Activated CD8-positive, alpha-beta memory T cell treated with anti-CD3 and anti-CD28 coated beads for 48 hours (primary cell): ENCODE data around the gene NDOR1.
A peak's percentile ranks its signal among the peaks of the same experiment; 100 is the strongest.

Source experiments
- DNase-seq, 3 experiments: peaks; one replicate each; pipeline ENCODE4 v3.0.0-alpha.2; 2020; ENCODE audit warnings: low read depth in 2 of 3, low spot score in 2 of 3

Gene NDOR1

DNA sequence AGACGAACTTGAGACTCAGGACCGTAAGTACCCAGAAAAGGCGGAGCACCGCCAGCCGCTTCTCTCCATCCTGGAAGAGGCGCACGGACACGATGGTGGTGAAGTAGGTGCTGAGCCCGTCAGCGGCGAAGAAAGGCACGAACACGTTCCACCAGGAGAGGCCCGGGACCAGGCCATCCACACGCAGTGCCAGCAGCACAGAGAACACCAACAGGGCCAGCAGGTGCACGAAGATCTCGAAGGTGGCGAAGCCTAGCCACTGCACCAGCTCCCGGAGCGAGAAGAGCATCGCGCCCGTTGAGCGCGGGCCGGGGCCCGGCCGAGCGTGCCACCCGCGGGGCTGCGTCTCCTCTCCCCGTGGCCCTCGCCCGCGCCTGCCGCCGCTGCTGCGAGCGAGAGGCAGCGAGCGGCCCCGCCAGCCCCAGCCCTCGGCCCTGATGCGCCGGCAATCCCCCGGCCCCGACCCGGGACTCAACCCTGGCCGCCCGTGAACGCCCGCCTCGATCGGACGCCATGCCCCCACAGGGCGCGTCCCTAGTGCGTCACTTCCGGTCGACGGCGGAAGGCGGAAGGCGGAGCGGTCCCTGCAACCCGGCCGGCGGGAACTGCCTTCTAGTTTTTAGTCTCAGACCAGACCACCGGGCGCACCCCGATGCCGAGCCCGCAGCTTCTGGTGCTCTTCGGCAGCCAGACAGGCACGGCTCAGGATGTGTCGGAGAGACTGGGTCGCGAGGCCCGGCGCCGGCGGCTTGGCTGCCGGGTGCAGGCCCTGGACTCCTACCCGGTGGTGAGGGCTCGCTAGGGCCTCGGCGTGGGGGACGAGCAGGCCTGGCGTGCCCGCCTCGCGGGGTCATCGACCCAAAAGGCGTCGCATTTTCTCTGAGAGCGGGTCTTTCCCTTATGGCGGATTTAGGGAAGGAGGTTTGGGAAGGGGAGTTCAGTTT, at the start of gene NDOR1, which contains the start of gene TMEM203:
Gene NDOR1, plus strand, starts transcription at position 575 of the 944 bp plus-strand sequence. Its CDS starts 78 bp downstream, at position 653.
Gene TMEM203, minus strand, starts transcription at position 523 of the 944 bp plus-strand sequence. Its CDS starts 234 bp downstream, at position 289.
- DNase-seq, result peak; percentile 87 to 96 (median 94)

DNA sequence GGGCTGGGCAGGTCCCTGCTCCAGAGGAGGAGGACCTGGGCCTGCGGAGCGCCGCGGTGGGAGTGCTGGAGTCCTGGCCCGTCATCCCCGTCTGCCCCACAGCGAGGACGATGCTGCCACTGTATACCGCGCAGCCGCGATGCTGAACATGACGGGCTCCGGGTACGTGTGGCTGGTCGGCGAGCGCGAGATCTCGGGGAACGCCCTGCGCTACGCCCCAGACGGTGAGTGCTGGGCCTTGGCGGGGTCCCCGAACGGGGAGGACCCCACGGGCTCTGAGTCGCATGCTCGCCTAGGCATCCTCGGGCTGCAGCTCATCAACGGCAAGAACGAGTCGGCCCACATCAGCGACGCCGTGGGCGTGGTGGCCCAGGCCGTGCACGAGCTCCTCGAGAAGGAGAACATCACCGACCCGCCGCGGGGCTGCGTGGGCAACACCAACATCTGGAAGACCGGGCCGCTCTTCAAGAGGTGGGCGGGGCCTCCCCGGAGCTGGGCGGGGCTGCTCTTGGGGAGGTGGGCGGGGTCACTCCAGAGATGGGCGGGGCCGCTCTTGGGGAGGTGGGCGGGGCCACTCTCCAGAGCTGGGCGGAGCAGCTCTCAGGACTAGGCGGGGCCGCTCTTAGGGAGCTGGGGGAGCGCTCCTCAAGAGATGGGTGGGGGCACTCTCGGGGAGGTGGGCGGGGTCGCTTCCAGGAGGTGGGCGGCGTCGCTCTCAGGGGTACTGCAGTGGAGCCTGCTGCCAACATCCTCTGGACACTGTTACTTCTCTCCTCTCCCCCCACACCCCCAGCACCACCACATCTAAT, 48.7 kb upstream of the NDOR1 start:
- peak in 1 of 3 experiments; percentile 68 for DNase-seq

DNA sequence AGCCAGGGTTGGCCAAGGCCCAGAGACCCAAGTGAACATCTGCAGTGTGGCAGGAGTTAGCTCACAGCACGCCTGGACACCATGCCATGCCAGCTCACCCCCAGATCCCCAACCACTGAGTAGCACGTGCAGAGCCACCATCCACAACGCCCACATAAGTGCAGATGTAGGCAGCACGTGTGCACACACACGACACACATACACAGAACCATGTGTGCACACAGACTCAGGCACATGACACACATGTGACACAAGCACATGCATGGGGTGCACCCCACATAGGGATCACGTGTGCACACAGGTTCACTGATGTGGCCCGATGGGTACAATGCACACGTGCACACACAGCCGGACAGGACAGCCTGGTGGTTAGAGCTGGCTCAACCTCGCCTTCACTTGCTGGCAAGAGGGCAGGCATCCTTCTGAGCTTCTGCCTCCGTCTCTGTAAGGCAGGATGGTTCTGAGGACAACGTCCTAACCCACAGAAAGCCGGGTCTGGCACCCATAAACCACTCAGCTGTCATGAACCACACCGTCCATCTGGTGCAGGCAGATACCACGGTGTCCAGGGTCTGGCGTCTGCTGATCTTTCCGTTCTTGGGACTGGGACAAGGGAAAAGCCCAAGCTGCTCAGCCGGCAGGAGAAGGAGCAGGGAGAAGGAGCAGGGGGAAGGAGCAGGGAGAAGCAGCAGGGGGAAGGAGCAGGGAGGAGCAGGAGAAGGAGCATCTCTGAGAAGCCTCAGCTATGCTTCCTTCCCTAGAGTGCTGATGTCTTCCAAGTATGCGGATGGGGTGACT, 47.7 kb upstream of the NDOR1 start:
- DNase-seq, result no peak

DNA sequence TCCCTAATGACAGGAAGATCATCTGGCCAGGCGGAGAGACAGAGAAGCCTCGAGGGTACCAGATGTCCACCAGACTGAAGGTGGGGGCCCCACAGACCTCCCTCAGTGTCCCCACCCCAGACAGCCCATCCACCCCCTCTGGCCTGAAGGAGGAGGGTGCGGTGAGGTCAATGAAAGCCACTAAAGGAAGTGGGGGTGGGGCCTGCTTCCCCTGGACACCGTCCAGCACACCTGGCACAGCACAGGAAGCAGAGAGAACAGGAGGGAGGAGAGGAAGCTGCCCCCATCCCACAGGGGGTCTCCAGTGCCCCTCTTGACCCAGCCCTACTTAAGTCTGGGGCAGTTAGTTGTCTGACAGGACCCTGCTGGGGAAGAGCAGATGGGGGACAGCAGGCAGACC, 46.9 kb upstream of the NDOR1 start:
- no peak for DNase-seq

DNA sequence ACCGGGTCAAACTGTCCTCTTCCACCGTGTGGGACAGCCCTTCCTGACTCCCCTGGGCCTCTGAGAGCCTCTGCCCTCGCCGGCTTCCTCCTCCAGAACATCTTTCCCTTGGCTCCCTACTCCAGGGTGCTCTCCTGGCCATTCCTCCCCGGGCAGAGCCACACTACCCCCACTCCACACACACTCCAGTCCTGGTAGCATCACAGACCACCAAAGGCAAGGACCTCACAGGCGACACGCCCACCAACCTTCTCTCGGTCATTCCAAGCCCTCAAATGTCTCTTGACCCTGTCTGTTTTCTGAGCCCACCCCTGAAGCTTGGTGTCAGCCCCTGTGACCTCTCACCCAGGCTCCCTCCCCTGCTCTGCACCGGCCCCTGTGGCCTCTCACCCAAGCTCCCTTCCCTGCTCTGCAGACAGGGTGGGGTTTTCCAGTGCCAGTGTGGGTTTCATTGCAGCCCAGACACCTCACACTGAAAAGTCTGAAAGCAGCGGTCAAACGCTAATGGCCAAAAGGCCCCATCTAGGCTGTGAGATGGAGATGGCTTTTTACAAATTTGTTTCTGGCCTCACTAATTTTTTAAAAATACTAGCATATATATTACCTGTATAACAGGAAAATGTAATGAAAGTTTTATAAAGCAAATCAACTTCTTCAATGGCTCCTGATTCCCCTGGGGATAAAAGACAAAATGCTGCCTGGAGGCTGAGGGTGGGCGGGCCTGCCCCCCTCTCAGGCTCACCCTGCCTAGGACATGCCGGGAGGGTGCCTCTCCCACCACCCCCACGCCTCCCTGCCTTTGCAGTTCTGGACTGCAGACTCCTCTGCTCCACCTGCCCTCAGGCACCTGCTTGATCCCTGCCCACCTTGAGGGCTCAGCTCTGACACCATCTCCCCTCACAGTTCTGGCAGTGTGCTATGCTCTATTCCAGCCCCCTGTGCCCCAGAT, 46.1 kb upstream of the NDOR1 start:
- DNase-seq, result no peak

DNA sequence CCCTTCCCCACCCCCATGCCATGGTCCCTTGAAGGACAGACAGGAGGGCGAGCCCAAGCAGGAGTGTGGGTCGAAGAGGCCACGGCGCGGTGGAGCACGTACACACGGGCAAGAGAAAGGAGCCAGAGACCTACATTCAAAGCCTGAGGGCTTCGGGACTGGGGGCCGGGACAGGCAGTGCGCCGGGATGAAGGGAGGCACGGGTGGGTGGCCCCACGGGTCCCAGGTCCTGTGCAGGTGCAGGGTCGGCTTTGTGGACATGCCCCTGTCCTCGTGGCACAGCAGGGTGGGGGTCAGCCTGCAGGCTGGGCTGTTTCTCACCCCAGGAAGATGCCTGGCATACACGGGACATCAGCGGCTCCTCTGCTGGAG, 45.5 kb upstream of the NDOR1 start:
- no peak for DNase-seq

DNA sequence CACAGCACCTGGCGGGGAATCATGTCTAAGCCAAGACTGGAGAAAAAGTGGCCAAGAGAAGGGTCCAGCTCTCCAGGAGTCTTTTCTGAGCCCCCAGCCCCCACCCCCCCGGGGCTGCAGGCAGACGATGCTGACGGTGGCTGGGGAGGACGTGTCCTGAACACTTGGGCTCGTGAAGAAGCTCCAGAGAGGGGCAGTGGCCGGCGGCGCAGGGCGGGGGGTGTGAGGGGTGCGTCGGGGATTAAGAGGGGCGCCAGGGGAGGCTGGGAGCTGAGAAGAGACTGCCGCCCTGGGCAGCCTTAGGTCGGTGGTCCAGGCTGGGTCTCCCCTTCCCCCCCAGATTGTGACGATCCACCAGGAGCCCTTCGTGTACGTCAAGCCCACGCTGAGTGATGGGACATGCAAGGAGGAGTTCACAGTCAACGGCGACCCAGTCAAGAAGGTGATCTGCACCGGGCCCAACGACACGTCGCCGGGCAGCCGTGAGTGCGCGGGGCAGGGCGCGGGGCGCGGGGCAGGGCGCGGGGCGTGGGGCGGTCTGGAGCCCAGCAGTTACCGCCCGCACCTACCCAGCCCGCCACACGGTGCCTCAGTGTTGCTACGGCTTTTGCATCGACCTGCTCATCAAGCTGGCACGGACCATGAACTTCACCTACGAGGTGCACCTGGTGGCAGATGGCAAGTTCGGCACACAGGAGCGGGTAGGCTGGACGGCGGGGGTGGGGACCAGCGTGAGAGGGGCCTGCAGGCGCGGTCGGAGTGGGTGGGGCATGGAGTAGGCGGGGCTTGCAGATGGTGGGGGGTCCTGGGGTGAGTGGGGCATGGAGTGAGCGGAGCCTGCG, 44.6 kb upstream of the NDOR1 start:
- no peak for DNase-seq

DNA sequence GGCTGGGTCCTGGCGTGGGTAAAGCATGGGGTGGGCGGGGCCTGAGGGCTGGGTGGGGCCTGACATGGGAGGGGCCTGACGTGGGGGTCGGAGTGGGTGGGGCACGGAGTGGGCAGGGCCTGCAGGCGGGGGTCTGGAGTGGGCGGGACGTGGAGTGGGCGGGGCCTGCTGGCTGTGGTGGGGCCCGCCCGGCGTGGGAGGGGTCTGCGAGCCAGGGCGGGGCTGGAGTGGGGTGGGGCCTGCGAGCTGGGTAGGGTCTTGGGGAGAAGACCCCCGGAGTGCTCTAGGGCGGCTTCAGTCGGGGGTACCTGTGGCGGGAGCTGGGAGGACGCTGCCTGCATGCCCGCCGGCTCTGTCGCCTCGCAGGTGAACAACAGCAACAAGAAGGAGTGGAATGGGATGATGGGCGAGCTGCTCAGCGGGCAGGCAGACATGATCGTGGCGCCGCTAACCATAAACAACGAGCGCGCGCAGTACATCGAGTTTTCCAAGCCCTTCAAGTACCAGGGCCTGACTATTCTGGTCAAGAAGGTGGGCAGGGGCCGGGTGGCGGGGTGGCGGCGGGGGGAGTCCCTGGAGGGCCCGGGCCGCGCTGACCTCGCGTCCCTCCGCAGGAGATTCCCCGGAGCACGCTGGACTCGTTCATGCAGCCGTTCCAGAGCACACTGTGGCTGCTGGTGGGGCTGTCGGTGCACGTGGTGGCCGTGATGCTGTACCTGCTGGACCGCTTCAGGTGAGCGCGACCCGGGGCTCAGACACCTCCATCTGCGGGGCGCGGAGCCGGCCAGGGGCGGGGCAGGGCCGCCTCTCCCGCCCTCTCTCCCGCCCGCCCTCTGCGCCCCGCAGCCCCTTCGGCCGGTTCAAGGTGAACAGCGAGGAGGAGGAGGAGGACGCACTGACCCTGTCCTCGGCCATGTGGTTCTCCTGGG, 43.7 kb upstream of the NDOR1 start:
- DNase-seq, result no peak

DNA sequence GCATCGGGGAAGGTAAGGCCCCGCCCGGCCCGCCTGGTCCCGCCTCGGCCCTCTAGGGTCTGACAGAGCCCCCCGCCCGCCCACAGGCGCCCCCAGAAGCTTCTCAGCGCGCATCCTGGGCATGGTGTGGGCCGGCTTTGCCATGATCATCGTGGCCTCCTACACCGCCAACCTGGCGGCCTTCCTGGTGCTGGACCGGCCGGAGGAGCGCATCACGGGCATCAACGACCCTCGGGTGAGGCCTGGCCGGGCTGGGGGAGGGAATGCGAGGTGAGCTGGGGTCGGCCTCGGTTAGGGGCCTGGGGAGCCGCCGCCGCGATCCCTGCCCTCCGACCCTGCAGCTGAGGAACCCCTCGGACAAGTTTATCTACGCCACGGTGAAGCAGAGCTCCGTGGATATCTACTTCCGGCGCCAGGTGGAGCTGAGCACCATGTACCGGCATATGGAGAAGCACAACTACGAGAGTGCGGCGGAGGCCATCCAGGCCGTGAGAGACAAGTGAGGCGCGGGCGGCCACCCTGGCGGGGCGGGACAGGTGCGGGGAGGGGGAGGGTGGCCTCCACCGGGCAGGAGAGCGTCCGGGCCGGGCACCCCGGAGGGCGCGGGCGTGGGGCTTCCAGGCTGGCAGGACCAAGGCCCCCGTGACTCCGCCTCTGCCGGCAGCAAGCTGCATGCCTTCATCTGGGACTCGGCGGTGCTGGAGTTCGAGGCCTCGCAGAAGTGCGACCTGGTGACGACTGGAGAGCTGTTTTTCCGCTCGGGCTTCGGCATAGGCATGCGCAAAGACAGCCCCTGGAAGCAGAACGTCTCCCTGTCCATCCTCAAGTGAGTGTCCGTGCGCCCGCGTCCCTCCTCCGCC, 42.8 kb upstream of the NDOR1 start:
- no peak for DNase-seq

DNA sequence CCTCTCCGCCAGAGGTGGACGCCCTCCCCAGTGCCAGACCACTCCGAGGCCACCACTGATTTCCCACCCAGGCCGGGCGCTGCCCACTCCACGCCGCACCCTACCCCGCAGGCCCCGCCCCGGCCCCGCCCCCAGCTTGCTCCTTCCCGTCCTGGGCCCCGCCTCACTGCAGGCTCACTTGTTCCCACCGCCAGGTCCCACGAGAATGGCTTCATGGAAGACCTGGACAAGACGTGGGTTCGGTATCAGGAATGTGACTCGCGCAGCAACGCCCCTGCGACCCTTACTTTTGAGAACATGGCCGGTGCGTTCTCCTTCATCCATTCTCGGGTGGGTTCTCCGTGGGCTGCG, 42.2 kb upstream of the NDOR1 start:
- DNase-seq, result no peak

DNA sequence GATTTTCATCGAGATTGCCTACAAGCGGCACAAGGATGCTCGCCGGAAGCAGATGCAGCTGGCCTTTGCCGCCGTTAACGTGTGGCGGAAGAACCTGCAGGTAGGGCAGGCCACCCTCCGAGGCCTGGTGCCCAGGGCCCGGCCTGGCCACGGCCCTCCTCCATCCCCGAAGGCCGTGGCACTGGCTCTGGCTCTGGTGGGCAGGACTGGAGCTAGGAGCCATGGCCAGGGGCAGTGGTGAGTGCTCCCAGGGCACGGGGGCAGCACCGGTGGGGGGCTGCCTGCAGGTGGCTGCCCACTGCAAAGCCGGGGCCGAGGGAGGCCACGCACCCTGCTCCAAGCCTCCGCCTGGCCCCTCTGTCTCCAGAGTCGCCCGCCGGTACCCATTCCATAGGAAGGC, 41.7 kb upstream of the NDOR1 start:
- DNase-seq, result no peak

DNA sequence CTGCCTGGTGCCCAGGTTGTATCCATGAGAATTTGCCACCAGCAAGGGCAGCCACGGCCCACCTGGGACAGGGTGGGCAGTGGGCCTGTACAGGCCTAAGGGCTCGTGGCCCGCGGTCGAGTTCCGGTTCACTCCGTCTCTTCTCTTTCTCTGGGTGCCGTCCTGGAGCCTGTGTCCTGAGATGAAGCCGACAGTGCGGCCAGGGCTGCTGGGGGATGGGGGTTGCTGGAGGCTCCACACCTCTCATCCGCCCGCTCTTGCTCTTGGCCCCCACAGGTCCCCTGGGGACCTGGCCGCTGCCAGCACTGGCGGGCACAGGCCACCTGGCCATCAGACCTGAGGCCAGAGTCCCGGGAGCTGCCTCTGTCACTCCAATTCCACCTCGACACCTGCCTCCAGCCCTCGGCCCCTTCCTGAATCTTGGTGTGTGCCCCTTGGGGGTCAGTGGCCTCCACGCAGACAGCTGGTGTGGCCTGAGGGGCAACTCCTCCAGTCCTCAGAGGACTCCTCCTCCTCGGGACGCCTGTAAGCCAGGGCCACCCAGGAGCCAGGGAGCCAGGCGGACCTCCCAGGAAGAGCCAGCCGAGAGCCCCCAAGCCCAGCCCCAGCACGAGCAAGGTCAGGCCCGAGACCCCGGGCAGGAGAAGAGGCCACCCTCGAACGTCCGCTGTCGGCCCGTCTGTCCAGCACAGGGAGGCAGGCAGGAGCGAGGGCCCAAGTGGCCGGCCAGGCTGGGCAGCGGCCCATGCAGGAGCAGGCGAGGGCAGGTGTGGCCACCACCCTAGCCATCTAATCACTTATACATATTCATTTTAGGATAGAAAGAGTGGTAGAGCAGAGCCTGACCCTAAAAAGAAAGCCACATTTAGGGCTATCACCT, 40.9 kb upstream of the NDOR1 start:
- no peak for DNase-seq

DNA sequence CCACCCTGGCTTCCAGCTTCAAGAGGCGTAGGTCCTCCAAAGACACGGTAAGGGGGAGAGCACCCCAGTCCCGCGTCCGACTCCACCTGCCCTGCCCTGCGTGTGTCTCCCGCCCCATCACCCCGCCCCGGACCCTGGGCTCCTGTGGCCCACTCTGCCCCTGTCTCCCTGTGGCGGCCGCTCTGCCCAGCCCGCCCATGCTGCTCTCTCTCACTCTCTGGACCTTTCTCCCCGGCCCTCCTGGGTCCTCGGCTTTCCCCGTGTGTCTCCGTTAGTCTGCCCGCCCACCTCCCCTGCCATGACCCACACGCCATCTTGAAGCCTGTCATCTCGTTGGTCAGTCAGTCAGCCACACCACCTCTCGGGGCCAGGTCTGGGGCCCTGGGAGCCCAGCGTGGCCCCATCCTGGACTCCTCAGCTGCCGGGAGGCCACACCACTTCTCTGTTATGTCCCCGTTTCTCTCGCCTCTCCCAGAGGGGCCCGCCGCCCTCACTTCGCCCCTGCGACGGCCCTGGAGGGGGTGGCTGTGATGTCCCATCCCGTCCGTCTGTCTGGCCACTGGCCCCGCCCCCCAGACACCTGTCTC, 40.2 kb upstream of the NDOR1 start:
- DNase-seq, result no peak

DNA sequence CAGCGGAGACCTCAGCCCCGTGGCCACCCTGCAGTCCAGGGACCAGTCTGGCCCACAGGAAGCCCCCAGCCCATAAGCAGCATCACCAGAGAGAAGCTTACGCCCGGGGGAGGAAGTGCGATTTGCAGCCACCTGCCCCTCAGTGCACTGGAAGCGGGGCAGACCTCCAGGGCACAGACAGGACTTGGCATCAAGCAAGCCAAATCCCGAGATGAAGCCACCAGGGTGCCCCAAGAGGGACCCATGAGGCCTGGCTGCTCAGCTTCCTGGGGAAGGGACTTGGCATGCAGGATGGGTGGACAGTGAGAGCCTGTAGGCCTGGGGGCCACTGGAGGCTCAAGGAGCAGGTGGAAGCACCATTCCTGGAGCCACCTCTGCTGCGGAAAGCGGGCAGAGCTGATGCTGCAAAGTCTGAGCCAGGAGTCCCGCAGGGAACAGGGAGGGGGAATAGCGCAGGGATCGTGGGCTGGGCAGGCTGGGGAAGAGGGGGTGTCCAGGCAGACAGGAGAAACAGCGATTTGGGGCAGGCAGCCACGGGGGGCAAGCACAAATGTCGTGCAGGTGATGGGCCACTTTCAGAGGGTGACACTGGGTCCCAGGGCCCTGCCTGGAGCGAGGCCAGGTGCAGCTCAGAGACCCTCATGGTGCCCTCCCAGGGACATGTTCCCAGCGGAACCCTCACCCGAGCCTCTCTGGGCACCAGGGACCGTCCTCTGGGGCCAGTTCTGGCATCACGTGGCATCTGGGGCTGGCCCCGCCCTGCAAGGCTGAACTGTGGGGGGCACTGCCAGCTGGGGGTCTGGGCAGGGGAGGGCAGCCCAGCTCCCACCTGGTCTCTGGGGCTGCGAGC, 38.9 kb upstream of the NDOR1 start:
- DNase-seq, result no peak

DNA sequence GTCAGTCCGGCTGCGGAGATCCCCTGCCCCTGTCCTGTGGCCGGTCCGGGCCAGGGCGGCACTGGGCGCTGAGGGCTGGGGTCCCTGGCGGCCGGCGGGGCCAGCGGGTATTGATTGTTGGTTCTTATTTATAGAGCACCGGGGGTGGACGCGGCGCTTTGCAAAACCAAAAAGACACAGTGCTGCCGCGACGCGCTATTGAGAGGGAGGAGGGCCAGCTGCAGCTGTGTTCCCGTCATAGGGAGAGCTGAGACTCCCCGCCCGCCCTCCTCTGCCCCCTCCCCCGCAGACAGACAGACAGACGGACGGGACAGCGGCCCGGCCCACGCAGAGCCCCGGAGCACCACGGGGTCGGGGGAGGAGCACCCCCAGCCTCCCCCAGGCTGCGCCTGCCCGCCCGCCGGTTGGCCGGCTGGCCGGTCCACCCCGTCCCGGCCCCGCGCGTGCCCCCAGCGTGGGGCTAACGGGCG, 38.2 kb upstream of the NDOR1 start:
- DNase-seq, result no peak
